ENCODE data around the gene PSMB9.

PSMB9 gene

GRCh38 chr6:32844839-32845383 is 9.1 kb upstream of the PSMB9 start:
- peaks cover 9% of the 10 kb centered on the region for H3F3A ChIP-seq (ENCODE audit: control insufficient read depth, insufficient read depth)
- peak overlapping the region; percentile 92 for H3K27ac ChIP-seq (ENCODE audit: low read depth, low read length)
- peak overlapping the region; percentile 93 for H3K4me3 ChIP-seq (ENCODE audit: low read length)
- no peak for TF ChIP-seq EZH2phosphoT487 (IDR thresholded peaks at IDR 0.05; ENCODE audit: borderline replicate concordance, low read length)
- no peak for TF ChIP-seq CTCF (IDR thresholded peaks at IDR 0.05; ENCODE audit: low read depth, low read length, poor library complexity, severe bottlenecking)
- H3K4me1 ChIP-seq (ENCODE audit: control insufficient read depth, low read length), result peaks cover 35% of the 10 kb centered on the region
- H3K9me3 ChIP-seq (ENCODE audit: control insufficient read depth, insufficient read depth, low read length), result no peaks in the 10 kb centered on the region
- H3K9me2 ChIP-seq (replicated peaks; ENCODE audit: control insufficient read depth, low read length), result no peaks in the 10 kb centered on the region
- H4K20me1 ChIP-seq (ENCODE audit: control insufficient read depth, insufficient read depth, low read depth, low read length), result no peaks in the 10 kb centered on the region
- peak overlapping the region; percentile 100 for H3K4me2 ChIP-seq (ENCODE audit: low read length)
- H3K27me3 ChIP-seq (ENCODE audit: control insufficient read depth, low read length), result no peaks in the 10 kb centered on the region
- peaks cover 19% of the 10 kb centered on the region for H3K79me2 ChIP-seq (ENCODE audit: control insufficient read depth, low read length)
- H3K36me3 ChIP-seq (ENCODE audit: control insufficient read depth, low read length), result peaks cover 66% of the 10 kb centered on the region

GRCh38 chr6:32845384-32845884 is 8.6 kb upstream of the PSMB9 start:
- H3K4me2 ChIP-seq (ENCODE audit: low read length), result peak overlapping the region; percentile 100
- no peaks in the 10 kb centered on the region for H3K9me2 ChIP-seq (replicated peaks; ENCODE audit: control insufficient read depth, low read length)
- H3K36me3 ChIP-seq (ENCODE audit: control insufficient read depth, low read length), result peaks cover 64% of the 10 kb centered on the region
- H3K27me3 ChIP-seq (ENCODE audit: control insufficient read depth, low read length), result no peaks in the 10 kb centered on the region
- peak overlapping the region; percentile 92 for H3K27ac ChIP-seq (ENCODE audit: low read depth, low read length)
- peaks cover 35% of the 10 kb centered on the region for H3K4me1 ChIP-seq (ENCODE audit: control insufficient read depth, low read length)
- H3K79me2 ChIP-seq (ENCODE audit: control insufficient read depth, low read length), result peaks cover 19% of the 10 kb centered on the region
- H3K4me3 ChIP-seq (ENCODE audit: low read length), result peak overlapping the region; percentile 93
- no peaks in the 10 kb centered on the region for H3K9me3 ChIP-seq (ENCODE audit: control insufficient read depth, insufficient read depth, low read length)
- H3F3A ChIP-seq (ENCODE audit: control insufficient read depth, insufficient read depth), result peaks cover 9% of the 10 kb centered on the region
- no peaks in the 10 kb centered on the region for H4K20me1 ChIP-seq (ENCODE audit: control insufficient read depth, insufficient read depth, low read depth, low read length)
- TF ChIP-seq EZH2phosphoT487 (IDR thresholded peaks at IDR 0.05; ENCODE audit: borderline replicate concordance, low read length) (no peak), CTCF (IDR thresholded peaks at IDR 0.05; ENCODE audit: low read depth, low read length, poor library complexity, severe bottlenecking) (peak; percentile 9)

GRCh38 chr6:32847004-32847403 is 7.0 kb upstream of the PSMB9 start:
- Histone ChIP-seq H3K27me3 (ENCODE audit: control insufficient read depth, low read length) (no peaks in the 10 kb centered on the region), H3K4me3 (ENCODE audit: low read length) (no peak overlapping the region), H3K9me3 (ENCODE audit: control insufficient read depth, insufficient read depth, low read length) (no peaks in the 10 kb centered on the region), H3K79me2 (ENCODE audit: control insufficient read depth, low read length) (peaks cover 19% of the 10 kb centered on the region), H3K4me2 (ENCODE audit: low read length) (no peak overlapping the region), H3K4me1 (ENCODE audit: control insufficient read depth, low read length) (peaks cover 42% of the 10 kb centered on the region), H3F3A (ENCODE audit: control insufficient read depth, insufficient read depth) (peaks cover 9% of the 10 kb centered on the region), H4K20me1 (ENCODE audit: control insufficient read depth, insufficient read depth, low read depth, low read length) (no peaks in the 10 kb centered on the region), H3K36me3 (ENCODE audit: control insufficient read depth, low read length) (peaks cover 50% of the 10 kb centered on the region), H3K9me2 (replicated peaks; ENCODE audit: control insufficient read depth, low read length) (no peaks in the 10 kb centered on the region), H3K27ac (ENCODE audit: low read depth, low read length) (no peak overlapping the region)
- TF ChIP-seq EZH2phosphoT487 (IDR thresholded peaks at IDR 0.05; ENCODE audit: borderline replicate concordance, low read length) (no peak), CTCF (IDR thresholded peaks at IDR 0.05; ENCODE audit: low read depth, low read length, poor library complexity, severe bottlenecking) (no peak)
